Loucy (cell line): ENCODE measurements around the gene DCXR.
A peak's percentile ranks its signal among the peaks of the same experiment; 100 is the strongest.

Source experiments
- H2AFZ ChIP-seq: fragments of 200-600 bp; sonication (generic); 2 replicates; pipeline ENCODE4 v1.6.0; 2016; ENCODE audit warnings: antibody characterized with exemption, mild to moderate bottlenecking, low read length, moderate library complexity
- H3F3A ChIP-seq: fragments of 200-600 bp; 2 replicates; pipeline ENCODE4 v1.6.0; 2016; ENCODE audit warnings: antibody characterized with exemption, low read depth, mild to moderate bottlenecking
- H3K27me3 ChIP-seq: fragments of 200-600 bp; sonication (generic); 2 replicates; pipeline ENCODE4 v1.6.1; 2014; ENCODE audit warnings: low read length, mild to moderate bottlenecking; ENCODE audit not compliant: insufficient read depth, poor library complexity, severe bottlenecking
- H3K36me3 ChIP-seq: fragments of 200-600 bp; sonication (generic); 2 replicates; pipeline ENCODE4 v1.6.1; 2016; ENCODE audit warnings: low read length; ENCODE audit not compliant: insufficient read depth
- H3K4me1 ChIP-seq: fragments of 200-600 bp; sonication (generic); 2 replicates; pipeline ENCODE4 v1.5.1; 2014; ENCODE audit warnings: low read length, mild to moderate bottlenecking; ENCODE audit not compliant: insufficient read depth, poor library complexity, severe bottlenecking
- H3K4me2 ChIP-seq: fragments of 200-600 bp; sonication (generic); 2 replicates; pipeline ENCODE4 v1.6.0; 2014; ENCODE audit warnings: antibody characterized with exemption, low read length, low read depth, mild to moderate bottlenecking; ENCODE audit not compliant: poor library complexity, severe bottlenecking
- H3K4me3 ChIP-seq: fragments of 200-600 bp; sonication (generic); 2 replicates; pipeline ENCODE4 v1.5.1; 2014; ENCODE audit warnings: low read length, mild to moderate bottlenecking, mixed read lengths; ENCODE audit not compliant: poor library complexity, severe bottlenecking
- H3K79me2 ChIP-seq: fragments of 200-600 bp; sonication (generic); 2 replicates; pipeline ENCODE4 v1.6.1; 2014; ENCODE audit warnings: low read length; ENCODE audit not compliant: insufficient read depth
- H3K9ac ChIP-seq: fragments of 200-600 bp; sonication (generic); 2 replicates; pipeline ENCODE4 v1.6.0; 2014; ENCODE audit warnings: mild to moderate bottlenecking, low read depth, low read length, moderate library complexity; ENCODE audit not compliant: poor library complexity, severe bottlenecking
- H3K9me2 ChIP-seq: fragments of 200-600 bp; sonication (generic); replicated peaks from 2 replicates; pipeline ENCODE4 v1.6.1; 2016; ENCODE audit warnings: low read depth, low read length, mixed read lengths
- H3K9me3 ChIP-seq: fragments of 200-600 bp; sonication (generic); 2 replicates; pipeline ENCODE4 v1.6.1; 2014; ENCODE audit warnings: mild to moderate bottlenecking, antibody characterized with exemption, low read length, low read depth; ENCODE audit not compliant: insufficient read depth
- H4K20me1 ChIP-seq: fragments of 200-600 bp; sonication (generic); 2 replicates; pipeline ENCODE4 v1.6.0; 2014; ENCODE audit warnings: antibody characterized with exemption, low read length, mild to moderate bottlenecking; ENCODE audit not compliant: insufficient read depth, poor library complexity, severe bottlenecking
- CTCF ChIP-seq: fragments of 200-600 bp; sonication (generic); conservative IDR thresholded peaks from 2 replicates; pipeline ENCODE4 v1.5.1; 2014; ENCODE audit warnings: mild to moderate bottlenecking, antibody characterized with exemption, low read length
- EZH2phosphoT487 ChIP-seq: fragments of 200-600 bp; IDR thresholded peaks from 2 replicates; pipeline ENCODE4 v1.6.1; 2018; ENCODE audit warnings: antibody characterized with exemption, mild to moderate bottlenecking, moderate library complexity, borderline replicate concordance

DCXR gene

GRCh38 chr17:82064433-82065192, 27.1 kb upstream of the DCXR start:
- H3K4me2 ChIP-seq: peak overlapping the region; percentile 95
- H3K9me2 ChIP-seq: no peaks in the 10 kb centered on the region
- TF ChIP-seq EZH2phosphoT487: no peak
- TF ChIP-seq CTCF: no peak
- H3K36me3 ChIP-seq: peaks cover 4% of the 10 kb centered on the region; the same call in 1 of the 2 replicates
- H4K20me1 ChIP-seq: peaks cover 4% of the 10 kb centered on the region
- peaks cover 14% of the 10 kb centered on the region for H3K4me1 ChIP-seq
- H3K79me2 ChIP-seq: peaks cover 21% of the 10 kb centered on the region
- peak overlapping the region; percentile 98 for H3K4me3 ChIP-seq
- no peaks in the 10 kb centered on the region for H3K9me3 ChIP-seq
- no peak overlapping the region for H2AFZ ChIP-seq
- H3K9ac ChIP-seq: peak overlapping the region; percentile 93
- no peaks in the 10 kb centered on the region for H3F3A ChIP-seq
- H3K27me3 ChIP-seq: no peaks in the 10 kb centered on the region

GRCh38 chr17:82063424-82064415, 26.2 kb upstream of the DCXR start:
- Histone ChIP-seq H3K4me2 (peak overlapping the region; percentile 95), H3K9ac (peak overlapping the region; percentile 93), H3K4me1 (peaks cover 14% of the 10 kb centered on the region), H3K79me2 (peaks cover 21% of the 10 kb centered on the region), H2AFZ (no peak overlapping the region), H3K9me3 (no peaks in the 10 kb centered on the region), H3K36me3 (peaks cover 11% of the 10 kb centered on the region; the same call in 1 of the 2 replicates), H3K27me3 (no peaks in the 10 kb centered on the region), H4K20me1 (peaks cover 4% of the 10 kb centered on the region), H3F3A (no peaks in the 10 kb centered on the region), H3K4me3 (peak overlapping the region; percentile 98), H3K9me2 (no peaks in the 10 kb centered on the region)
- no peak for TF ChIP-seq EZH2phosphoT487
- no peak for TF ChIP-seq CTCF

- peaks cover 14% of the 10 kb centered on the region; the same call in 1 of the 2 replicates for H3K36me3 ChIP-seq
- H3F3A ChIP-seq: no peaks in the 10 kb centered on the region
- no peak overlapping the region for H3K4me2 ChIP-seq
- no peaks in the 10 kb centered on the region for H3K9me3 ChIP-seq
- no peaks in the 10 kb centered on the region for H3K9me2 ChIP-seq
- no peak overlapping the region for H3K4me3 ChIP-seq
- peaks cover 21% of the 10 kb centered on the region for H3K79me2 ChIP-seq
- peaks cover 14% of the 10 kb centered on the region for H3K4me1 ChIP-seq
- no peak overlapping the region for H3K9ac ChIP-seq
- H3K27me3 ChIP-seq: no peaks in the 10 kb centered on the region
- H2AFZ ChIP-seq: no peak overlapping the region
- H4K20me1 ChIP-seq: peaks cover 4% of the 10 kb centered on the region
- TF ChIP-seq CTCF: no peak
- no peak for TF ChIP-seq EZH2phosphoT487
These were observed 25.5 kb upstream of the DCXR start for GRCh38 chr17:82062984-82063368.
